GM19397 (cell line): ENCODE measurements around the gene C5orf47.

Experiments
- ATAC-seq: cut with Tn5 transposase; IDR thresholded peaks from one replicate; pipeline ENCODE4 v1.9.1; 2021; ENCODE audit warnings: mild to moderate bottlenecking, moderate library complexity; ENCODE audit not compliant: unreplicated experiment

Gene C5orf47, protein sequence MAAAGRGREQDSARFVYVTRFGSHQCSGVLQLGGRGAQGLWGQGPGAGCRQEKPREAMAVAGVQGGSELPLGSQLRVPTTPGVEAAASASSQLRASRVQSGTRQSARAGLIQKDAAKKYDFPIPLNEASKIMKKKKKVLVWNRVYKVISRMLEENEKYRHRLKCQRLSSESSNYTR

DNA sequence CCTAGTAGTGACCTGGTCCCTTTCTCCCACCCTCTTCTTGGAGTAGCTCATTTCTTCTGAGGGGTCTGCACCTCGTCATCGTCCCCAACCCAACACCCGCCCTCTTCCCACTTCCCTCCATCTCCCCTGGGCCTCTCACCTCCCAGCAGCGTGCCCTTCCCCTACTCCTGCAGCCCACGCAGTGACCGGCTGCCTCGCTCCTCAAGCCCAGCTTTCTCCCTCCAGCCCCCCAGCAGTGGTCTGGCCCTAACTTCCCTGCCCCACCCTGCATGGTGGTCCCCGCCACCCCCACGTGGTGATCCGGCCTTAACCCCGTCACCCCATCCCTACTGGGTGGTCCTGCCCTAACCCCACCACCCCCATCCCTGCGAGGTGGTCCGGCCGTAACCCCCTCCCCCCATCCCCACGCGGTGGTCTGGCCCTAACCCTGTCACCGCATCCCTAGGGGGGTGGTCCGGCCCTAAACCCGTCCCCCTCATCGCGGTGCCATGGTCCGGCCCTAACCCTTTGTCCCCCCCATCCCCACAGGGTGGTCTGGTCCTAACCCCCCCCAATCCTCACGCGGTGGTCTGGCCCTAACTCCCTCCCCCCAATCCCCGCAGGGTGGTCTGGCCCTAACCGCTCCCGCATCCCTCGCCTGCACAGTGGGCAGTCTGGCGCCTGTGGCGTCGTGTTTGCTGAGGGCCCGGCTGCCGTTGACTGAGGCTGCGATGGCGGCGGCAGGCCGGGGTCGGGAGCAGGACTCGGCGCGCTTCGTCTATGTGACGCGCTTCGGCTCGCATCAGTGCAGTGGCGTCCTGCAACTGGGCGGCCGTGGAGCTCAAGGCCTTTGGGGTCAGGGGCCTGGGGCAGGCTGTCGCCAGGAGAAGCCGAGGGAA lies at the start of gene C5orf47:
C5orf47 (plus strand) TSS at position 617 of the 878 bp plus-strand sequence; CDS start at position 711, 94 bp downstream.
- ATAC-seq = no peak

DNA sequence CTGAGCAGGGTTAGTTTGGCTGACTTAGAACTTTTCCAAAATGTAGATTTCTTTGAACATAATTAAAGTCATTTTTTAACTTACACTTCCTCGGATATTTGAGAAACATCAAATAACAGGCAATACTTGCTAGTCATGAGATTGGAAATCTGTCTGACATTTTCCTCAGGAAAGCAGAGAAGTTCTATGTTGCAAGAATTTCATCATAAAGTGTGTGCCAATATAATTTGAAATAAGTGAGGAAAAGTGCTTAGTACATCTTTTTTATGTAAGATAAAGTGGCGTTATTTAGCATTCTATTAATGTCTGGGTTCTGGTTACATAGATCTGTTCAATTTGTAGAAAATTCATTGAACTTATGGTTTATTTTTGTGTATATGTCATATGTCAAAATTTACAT lies 48.7 kb upstream of the C5orf47 start:
- ATAC-seq = no peak

DNA sequence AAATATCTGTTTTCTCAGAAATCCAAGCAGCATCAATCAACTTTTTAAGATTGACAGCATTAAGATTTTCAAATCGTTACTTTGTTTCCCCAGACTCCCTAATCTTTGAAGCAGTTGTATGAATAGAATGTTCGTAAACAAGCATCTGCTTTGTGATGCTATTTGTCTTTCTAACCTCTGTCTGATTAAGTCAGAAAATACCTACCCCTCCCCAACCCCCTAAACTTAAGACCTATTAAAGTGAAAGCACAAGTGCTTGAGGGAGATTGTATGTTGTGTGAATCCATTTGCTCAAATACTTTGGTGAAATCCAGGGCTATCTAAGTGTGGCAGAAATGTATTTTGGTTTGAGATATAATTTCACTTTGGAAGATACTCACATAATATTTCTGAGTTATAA lies 47.9 kb upstream of the C5orf47 start:
- ATAC-seq = no peak

DNA sequence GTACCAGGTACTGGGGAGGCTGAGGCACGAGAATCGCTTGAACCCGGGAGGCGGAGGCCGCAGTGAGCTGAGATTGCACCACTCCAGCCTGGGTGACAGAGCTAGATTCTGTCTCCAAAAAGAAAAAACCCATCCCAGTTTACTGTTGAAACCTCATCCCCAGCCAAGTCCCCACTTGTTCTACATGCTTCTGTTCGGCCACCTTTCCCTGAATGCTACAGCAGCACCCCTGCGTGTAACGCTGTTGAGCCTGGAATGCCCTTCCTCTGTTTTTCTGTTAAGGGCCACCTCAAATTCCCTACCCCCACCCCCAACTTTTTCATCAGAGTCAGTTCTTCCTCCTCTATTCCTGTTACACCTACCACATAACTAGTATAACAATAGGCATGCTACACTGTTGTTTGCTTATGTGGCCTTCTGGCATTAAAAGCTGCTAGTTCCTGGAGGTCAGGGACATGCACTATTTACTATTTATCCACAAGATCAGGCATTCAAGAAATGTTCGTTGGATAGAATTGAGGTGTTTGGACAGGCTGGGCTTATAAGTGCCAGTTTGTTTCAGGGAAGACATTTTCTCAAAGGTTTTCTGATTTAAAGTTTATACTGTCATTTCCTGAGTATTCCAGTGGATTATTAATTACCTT lies 47.1 kb upstream of the C5orf47 start:
- ATAC-seq = no peak

DNA sequence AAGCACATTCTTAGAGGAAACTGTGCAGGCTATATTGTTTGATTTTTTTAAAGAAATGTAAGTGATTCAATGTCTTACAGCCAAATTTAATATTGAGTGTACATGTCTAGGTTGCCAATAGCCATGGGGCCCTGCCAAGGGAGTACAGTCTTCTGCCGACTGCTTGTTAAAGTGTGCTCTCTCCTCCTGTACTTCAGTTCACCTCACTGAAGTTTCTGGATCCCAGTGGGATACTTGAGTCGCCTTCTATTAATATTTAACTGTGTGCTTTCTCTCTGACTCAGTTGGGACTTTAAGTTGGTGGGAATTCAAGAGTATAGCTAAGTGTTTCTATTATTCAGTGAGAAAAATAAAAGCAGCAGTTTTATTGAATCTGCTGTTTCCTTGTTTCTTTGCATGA lies 44.5 kb upstream of the C5orf47 start:
- no peak for ATAC-seq

DNA sequence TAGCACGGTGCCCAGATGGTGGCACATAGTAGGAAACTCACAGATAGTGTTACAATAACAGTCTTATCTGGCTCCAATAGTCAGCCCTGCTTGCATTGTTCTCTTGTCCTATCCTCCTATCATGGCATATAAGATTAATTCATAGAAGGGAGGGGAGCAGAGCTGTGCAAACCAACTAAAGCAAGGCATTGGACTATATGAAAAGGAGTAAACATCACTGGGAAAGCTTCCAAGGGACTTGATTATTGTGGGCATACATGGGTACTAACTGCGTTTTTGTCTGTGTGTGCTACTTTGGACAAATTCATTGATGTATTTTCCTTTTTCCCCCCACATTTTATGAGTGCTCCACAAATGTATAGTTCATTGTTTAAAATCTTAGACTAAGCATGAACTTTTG lies 43.8 kb upstream of the C5orf47 start:
- no peak for ATAC-seq

DNA sequence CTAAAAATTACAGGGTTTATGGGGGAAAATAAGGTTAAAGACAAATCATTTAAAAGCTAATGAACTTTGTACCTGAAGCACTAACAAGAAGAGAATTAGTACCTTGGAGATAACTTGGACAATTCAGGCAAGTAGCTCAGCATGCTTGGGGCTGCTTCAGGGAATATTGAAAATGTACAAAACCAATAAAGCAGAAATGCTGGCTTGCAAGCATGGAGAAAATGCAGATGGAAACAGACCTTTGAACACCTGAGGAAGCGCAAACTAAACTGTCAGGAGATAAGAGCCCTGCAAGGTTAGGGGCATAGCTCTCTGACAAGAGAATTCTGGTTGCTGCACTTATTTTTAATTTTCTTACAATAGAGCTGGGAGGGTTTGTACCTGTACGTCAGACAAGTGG lies 42.6 kb upstream of the C5orf47 start:
- no peak for ATAC-seq

DNA sequence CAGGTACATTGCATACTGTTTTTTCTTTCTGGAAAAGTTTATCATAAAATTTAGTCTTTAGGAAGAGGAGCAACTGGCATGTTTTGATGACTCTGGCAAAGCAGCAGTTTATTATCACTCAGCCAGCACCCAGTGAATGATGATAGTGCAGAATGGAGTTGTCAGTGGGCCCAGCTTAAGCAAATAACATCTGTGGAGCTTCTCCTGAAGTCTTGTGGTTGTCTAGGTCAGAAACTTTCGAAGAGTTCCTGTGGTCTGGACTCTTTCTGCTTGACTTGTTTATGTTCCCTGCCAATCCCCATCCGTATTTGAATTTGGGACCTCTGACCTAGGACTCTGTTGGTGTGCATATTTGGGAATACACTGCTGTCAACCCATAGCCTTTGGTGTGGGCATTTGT lies 38.1 kb upstream of the C5orf47 start:
- ATAC-seq = no peak

DNA sequence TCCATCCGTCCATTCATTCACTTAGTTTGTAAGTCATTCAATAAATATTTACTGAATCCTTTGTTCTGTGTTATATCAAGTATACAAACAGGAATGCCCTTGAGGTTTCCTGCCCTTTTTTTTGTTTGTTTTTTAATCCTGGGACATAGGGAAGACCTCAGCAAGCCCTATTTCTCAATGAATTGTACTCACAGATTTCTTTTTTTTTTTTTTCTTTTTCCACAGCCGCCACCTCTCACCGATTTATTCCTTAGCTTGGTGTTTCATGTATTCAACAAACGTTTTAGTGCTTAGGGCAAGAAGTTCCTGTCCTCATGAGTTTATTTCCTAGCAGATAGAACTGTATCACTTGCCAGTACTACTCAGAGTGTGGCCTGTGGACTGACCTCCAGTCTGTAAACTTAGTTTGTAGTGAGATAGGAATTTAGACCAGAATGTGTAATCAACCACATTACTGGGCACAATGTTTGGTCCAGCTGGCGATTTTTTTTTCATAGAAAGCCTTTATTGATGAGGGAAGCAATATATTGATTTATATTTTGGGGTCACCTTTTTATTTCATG lies 35.4 kb upstream of the C5orf47 start:
- ATAC-seq = no peak

DNA sequence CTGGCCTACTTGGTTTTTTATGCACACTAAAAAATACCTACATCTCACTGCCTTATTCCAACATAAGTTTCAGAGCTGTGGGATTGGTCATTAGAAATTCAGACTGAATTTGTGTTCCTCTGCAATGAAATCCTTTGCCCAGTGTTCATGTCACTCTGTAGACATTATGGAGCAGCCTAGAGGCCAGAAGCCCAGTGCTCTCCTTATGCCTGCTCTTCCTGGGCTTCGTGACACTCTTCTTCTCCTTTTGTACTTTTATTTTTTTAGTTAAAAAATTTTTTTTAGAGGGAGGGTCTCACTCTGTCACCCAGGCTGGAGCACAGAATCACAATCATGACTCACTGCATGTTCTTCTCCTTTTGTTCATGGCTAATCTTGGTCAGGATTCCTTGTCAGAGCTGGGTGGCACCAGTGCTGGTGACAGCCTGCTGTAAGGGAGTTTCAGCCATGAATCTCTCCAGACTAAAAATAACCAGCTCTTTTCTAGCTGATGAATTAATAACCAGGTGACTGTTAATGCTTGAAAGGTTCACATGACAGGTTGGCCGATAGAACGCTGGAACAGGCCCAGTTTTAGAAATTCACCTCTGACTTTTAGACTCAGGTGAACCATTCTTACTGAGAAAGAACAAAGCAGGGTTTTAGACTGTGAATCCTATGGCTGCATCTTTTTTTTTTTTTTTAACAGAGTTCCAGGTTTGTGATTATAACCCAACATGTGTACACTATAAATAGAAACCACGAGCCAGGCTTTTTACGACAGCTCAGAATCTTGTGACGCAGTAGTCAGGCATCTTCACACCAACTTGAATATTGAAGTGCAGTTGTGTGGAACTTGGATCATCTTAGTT lies 34.1 kb upstream of the C5orf47 start:
- no peak for ATAC-seq

DNA sequence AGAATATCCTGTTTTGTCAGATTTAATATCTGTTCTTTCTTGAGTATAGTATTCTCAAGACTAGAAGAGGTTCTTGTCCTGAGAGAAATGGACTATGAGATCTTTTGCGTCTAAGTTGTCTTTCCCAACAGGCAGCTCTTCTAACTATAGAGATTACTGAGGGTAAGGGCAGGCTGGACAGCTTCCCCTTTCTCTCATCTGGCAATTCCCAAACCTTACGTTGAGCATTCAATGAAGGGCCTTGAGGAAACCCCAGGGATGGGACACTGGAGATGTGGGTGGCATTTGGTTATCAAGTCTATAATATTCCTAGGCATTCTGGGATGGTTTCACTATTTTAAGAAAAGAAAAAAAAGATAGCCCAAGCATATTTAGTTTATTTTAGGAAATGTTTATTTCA lies 28.0 kb upstream of the C5orf47 start:
- no peak for ATAC-seq

DNA sequence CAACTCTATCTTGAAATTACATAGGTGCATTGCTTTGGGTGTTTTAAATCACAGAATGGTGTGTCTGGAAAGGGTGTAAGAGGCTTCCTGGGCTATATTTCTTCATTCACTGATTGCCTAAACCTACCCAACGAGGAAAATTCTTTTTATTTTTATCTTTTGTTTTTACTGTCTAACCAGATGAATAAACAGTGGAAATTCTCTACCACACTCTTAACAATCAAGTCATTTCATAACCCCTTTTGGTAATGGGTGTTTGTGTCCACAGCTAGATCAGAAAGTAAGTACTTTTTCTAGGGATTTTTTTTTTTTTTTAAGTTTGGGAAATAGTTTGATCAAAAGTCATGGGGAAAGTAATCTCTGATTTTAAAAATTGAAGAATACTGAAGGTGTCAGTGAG lies 27.6 kb upstream of the C5orf47 start:
- ATAC-seq = no peak

DNA sequence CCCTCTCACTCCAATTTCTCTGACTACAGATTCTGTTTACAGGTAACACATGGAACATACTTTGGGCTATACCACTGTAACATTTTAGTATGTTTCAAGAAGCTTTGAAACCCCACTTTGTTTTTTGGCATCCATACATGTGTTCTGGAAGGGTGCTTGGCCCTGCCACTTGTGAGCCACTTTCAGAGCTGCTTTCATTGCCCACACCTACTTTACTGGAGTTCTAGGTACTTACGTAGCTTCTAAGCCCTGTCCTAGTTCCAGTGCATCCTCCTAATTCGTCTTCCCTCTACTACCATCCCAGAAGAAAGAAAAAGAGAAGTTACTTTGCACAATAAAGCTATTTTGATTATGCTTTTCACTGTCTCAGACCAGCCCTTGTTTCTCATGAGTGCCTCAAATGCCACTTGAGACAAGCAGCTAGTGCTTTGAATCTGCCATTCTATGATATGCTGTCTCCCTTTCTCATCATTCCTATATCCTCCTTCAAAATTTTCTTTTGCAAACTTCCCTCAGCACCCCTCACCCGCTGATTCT lies 26.5 kb upstream of the C5orf47 start:
- ATAC-seq = no peak

DNA sequence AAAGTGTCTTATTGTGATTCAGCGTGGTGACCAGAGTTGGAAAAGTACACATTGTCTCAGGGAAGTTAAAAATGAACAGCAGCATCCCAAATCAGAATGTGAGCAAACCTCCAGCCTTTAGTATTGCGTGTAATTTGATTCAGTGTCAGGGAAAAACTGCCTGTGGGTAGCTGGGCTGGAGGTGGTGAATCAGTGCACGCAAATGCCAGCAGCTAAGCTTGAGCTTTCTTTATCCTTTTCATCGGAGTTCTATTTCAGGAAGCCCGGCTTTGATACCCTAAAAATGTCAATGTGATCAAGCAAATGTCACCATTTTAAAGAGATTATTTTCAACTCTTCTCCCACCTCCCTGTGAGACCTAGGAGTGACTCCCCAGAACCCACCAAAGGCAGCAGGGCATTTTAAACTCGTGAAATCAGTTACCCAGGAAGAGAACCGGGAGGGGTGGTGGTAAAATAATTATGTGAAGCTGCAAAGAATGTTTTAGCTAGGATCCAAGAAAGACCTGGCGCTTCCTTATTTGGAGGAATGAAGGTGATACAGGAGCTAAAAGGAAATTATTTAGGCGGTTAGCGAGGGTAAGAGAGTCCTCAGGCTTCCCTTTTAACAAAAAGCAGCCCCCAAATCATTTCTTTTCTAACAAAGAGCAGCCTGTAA lies 25.7 kb upstream of the C5orf47 start:
- no peak for ATAC-seq

DNA sequence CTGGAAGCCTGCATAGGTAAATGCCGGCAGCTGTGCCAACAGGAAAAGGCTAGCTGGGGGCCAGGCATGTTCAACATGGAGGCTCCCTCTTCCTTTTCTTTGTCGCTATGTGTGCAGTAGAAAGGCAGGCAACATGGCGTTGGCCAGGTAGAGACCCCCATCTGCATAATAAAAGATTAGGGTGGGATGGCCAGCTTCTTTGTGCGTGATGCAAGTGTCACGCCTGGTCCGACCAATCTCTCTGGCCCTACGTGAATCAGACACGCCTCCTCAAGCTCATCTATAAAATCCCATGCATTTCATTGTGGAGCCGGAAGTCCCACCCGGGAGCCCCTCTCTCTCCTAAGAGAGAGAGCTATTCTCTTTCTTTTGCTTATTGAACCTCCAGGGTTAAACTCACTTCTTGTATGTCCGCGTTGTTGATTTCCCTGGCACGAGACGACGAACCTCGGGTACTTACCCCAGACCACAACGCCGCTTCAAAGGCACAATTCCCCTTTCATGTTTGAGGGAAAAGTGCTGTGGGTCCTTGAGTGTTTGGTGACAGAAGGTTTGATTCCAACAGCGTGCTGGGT lies 25.0 kb upstream of the C5orf47 start:
- no peak for ATAC-seq

DNA sequence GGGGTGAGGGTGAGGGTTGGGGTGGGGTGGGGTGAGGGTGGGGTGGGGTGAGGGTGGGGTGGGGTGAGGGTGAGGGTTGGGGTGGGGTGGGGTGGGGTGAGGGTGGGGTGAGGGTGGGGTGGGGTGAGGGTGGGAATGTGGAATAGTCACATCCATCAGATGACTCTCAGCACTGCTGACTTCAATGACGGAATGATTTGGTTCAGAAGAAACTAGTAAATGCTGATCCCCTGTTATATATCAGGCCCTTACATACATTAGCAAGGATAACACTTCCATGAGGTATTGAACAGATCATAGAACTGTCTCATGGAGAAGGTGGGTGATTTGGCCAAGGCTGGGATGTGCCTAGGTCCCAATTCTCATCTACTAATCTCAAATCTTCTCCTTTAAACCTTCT lies 24.5 kb upstream of the C5orf47 start:
- no peak for ATAC-seq

DNA sequence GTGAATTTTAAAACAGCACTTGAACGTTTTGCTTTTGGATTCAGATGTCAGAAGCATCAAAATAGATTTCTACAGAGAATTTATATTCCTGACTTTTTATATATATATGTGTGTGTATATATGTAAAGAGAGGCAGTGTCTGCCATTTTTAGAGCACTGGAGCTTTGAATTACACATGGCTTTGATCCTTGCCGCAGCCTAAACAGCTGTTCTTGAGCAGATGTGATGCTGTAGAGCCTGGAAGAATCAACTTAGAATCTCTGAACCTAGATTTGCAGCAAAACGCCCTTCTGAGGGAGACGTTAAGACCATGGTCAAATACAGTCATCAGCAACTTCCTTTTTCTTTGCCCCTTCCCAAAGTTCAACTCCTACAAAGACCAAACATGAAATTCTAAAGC lies 21.7 kb upstream of the C5orf47 start:
- ATAC-seq = no peak

DNA sequence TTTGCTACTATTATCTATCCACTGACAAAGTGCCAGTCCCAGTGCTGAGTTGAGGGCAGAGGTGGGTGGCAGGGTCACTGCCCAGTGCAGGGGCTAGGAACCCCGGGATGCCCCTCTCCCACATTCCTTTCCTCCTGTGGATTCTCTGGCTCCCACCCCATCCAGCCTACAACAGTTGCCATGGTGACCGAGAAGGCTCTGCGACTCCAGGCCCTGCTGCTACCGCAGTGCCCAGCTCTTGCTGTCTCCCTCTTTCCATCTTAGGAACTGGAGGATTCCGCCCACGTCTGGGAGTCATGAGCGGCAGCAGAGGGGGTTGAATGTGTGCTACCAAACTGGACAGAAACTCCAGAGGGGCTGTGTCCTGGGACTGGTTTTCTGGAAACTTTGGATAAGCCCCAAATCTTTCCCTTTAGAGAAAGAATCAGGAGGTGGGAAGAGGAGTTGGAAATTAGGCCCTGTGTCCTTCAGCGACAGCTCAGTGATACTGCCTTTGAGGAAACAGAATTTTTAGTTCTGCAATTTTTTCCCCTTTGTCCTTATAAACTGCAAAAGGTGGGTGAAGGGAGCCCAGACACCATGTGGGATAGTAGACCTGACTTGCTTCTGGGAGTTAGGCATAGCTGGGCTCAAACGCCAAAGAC lies 20.7 kb upstream of the C5orf47 start:
- no peak for ATAC-seq
